NT2/D1 (cell line): Measurements from ENCODE around the gene KCNJ9.

ENCODE experiments used
- DNase-seq: peaks from one replicate; pipeline ENCODE4 v3.0.0-alpha.2; 2011; ENCODE audit warnings: low read depth, low spot score
- H3K27me3 ChIP-seq: 2 replicates; pipeline ENCODE4 v1.6.0; 2011; ENCODE audit warnings: mild to moderate bottlenecking; ENCODE audit not compliant: insufficient read length, insufficient read depth
- H3K36me3 ChIP-seq: 2 replicates; pipeline ENCODE4 v1.6.1; 2011; ENCODE audit warnings: mild to moderate bottlenecking, low read length, mixed read lengths; ENCODE audit not compliant: insufficient read depth, insufficient read length
- H3K4me1 ChIP-seq: 2 replicates; pipeline ENCODE4 v1.5.1; 2011; ENCODE audit not compliant: insufficient read depth, insufficient read length
- H3K4me3 ChIP-seq: 2 replicates; pipeline ENCODE4 v1.5.1; 2011; ENCODE audit warnings: low read depth; ENCODE audit not compliant: insufficient read length
- H3K9ac ChIP-seq: 2 replicates; pipeline ENCODE4 v1.6.0; 2011; ENCODE audit warnings: low read depth; ENCODE audit not compliant: insufficient read length
- H3K9me3 ChIP-seq: 2 replicates; pipeline ENCODE4 v1.5.1; 2011; ENCODE audit warnings: mild to moderate bottlenecking, low read length; ENCODE audit not compliant: insufficient read depth
- SUZ12 ChIP-seq: IDR thresholded peaks from 2 replicates; pipeline ENCODE4 v1.6.1; 2011; ENCODE audit not compliant: insufficient read length, insufficient read depth; ENCODE audit errors: extremely low read depth
- YY1 ChIP-seq: IDR thresholded peaks from 2 replicates; pipeline ENCODE4 v1.6.1; 2011; ENCODE audit not compliant: insufficient read length, insufficient read depth
- ZNF274 ChIP-seq: IDR thresholded peaks from 2 replicates; pipeline ENCODE4 v1.6.1; 2011; ENCODE audit warnings: mild to moderate bottlenecking, low read depth, low read length

KCNJ9 gene

DNA sequence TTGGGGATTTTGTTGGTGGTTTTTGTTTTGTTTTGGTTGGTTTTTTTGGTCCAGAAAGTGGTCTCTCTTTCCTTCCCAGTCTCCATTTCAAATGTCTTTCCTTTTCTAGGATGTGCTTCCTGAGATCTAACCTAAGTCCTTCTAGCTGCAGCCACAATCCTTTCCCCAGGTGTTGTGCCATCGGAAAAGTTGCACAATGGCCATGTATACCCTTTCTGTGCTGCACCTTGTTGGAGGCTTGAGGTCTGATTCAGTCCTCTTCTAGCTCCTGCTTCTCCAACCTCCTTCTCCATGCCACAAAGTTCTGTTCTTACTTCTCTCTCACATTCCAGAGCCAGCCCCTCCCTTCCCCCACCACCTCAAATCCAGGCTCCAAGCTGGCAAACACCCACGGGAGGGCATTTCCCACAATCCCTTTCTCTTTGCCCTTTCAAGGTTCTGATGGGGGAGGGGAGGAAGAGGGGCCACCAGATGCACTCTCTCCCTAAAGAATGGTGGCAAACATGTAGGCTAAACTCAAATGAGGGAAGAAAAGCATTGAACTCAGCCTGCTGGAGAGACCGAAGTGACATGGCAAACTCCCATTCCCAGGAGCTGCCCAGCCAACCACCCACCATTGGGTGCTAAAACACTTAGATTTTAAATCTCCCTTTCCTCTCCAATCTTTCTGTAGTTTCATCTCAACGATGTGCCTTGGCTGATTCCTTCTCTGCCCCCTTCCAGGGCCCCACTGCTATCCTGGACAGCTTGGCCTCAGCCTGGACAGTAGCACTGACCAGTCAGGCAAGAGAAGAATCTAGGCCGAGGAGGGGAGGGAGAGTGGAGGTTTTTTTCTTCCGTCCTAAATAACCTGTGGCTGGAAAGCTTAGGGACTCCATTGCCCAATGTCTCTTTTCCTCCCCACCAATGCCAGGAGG, 14.3 kb upstream of the KCNJ9 start:
- TF ChIP-seq ZNF274: no peak
- TF ChIP-seq SUZ12: no peak
- TF ChIP-seq YY1: no peak
- Histone ChIP-seq H3K4me1 (peaks cover 21% of the 10 kb centered on the region), H3K4me3 (no peak overlapping the region), H3K27me3 (peaks cover 36% of the 10 kb centered on the region), H3K9me3 (no peaks in the 10 kb centered on the region), H3K36me3 (no peaks in the 10 kb centered on the region), H3K9ac (no peak overlapping the region)
- no peak for DNase-seq

DNA sequence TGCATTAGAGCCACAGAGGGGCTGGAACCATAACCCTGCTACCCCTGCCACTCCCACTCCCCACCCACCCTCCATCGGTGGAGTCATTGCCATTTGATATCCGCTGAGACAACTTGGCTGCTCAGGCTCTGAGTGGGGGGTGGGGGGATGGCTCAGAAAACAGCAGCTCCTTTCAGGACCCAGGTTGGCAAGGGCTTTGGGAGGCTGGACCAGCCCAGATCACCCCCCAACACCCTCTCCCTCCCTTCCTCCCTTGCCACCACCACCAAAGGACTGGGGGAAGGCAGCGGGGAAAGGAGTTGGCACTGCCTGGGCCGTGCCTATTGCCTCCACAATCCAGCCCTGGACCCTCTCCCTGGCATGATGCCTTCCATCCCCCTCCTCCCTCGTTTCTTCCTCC, 13.1 kb upstream of the KCNJ9 start:
- H3K36me3 ChIP-seq: no peaks in the 10 kb centered on the region
- H3K9me3 ChIP-seq: no peaks in the 10 kb centered on the region
- DNase-seq: no peak
- H3K4me1 ChIP-seq: peaks cover 14% of the 10 kb centered on the region
- TF ChIP-seq SUZ12: no peak
- no peak for TF ChIP-seq ZNF274
- no peak for TF ChIP-seq YY1
- H3K27me3 ChIP-seq: peaks cover 45% of the 10 kb centered on the region
- H3K4me3 ChIP-seq: no peak overlapping the region
- H3K9ac ChIP-seq: no peak overlapping the region

DNA sequence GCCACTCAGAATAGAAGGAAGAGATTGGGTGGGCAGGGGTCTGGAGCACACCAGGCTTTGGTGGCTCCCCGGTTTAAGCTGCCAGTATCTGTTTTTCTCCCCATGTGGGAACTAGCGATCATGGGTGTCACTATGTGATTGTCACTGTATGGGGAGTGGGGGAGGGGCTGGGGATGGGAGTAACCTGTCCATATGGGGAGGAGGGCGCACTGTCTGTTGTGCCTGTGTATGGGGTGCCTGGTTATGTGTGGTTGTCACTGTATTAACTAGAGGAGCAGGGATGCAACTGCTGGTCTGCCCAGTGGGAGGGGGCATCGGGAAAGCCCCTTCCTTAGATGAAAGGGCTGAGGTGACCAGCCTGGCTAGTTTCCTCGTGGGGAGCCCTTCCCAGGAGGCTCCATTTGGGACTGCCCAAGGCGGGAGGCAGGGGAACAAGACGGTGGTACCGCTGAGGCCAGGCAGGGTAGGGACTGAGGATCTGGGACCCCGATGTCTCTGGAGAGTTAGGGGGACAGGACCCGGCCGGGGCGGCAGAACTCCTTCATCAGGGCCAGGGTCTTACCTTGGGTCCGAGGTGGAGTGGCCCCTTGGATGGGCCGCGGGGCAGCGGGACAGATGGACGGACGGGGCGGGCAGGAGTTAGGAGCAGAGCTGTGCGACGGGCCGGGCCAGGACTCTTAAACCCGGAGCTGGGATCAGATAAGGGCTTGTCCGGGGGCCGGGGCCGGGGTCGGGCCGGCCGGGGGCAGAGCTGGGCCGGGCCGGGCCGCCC, 11.7 kb upstream of the KCNJ9 start, which contains the start of gene KCNJ10:
KCNJ10 (minus strand) TSS at position 701 of the 772 bp plus-strand sequence. CDS start 27,628 bp downstream, outside the sequence.
- Histone ChIP-seq H3K36me3 (no peaks in the 10 kb centered on the region), H3K4me3 (peak within 1 kb of the TSS; percentile 35), H3K27me3 (peaks cover 49% of the 10 kb centered on the region), H3K9ac (peak within 1 kb of the TSS; percentile 65), H3K4me1 (peaks cover 14% of the 10 kb centered on the region), H3K9me3 (no peaks in the 10 kb centered on the region)
- no peak for TF ChIP-seq YY1
- no peak for DNase-seq

DNA sequence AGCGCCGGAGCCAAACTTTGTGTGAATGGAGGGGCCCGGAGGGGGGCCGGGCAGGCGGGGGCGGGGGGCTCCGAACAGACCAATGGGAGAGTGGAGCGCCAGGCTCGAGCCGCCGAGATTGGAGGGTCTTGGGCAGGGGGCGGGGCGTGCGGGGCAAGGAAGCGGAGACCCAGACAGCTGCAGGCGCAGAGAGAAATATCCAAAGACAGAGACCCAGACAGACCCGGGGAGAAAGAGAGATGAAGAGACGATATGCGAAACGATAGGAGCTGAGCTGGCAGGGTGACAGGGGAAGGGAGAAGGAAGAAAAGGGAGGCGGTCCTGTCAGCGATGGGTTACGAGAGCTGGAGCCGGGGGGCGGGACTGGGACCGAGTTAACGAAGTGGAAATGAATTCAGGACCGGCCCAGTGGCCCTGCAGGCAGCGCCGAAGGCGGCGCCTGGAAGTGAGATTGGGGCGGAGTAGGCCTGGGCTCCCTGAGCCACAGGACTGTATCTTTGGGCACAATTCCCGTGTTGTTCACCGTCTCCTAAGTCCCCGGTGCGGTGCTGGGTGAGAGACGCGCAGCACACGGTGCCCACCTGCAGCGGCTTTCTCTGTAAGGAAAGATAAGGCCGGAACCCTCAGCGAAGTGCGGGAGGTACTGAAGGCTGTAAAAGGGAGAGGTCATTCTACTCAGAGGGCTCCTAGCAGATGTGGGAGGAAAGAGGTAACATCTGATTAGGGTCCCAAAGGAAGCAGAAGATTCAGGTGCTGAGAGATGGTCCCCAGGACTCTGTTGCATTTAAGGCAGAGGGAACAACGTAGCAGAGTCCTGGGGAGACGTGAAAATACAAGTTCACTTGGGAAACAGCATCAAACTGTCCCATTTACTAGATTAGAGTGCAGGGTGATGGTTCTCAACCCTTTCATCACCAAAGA, 10.8 kb upstream of the KCNJ9 start:
- peak; percentile 74 for DNase-seq
- Histone ChIP-seq H3K4me3 (peak overlapping the region; percentile 35), H3K4me1 (peaks cover 11% of the 10 kb centered on the region), H3K9ac (peak overlapping the region; percentile 65), H3K36me3 (no peaks in the 10 kb centered on the region), H3K9me3 (no peaks in the 10 kb centered on the region), H3K27me3 (peaks cover 54% of the 10 kb centered on the region)
- TF ChIP-seq ZNF274: no peak
- no peak for TF ChIP-seq YY1
- TF ChIP-seq SUZ12: peak; percentile 62

DNA sequence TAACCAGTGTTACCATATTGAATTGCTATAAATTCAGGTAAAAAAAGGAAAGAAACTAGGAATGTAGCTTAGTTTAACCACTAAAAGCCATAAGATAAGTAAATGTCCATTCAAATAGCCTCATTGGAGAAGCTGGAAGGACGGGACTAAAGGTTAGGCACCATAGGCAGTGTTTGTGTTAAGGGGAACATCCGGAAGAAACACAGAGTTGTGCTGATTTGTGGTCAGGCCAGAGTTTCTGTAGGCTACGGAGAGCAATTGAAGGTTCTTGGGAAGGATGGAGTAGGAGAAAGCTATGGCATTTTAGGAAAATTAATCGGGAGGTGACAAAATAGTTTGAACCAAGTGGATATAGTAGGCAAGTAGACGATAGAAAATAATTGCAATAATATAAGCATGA, 10.0 kb upstream of the KCNJ9 start:
- Histone ChIP-seq H3K4me1 (peaks cover 11% of the 10 kb centered on the region), H3K36me3 (no peaks in the 10 kb centered on the region), H3K9me3 (no peaks in the 10 kb centered on the region), H3K9ac (no peak overlapping the region), H3K4me3 (no peak overlapping the region), H3K27me3 (peaks cover 54% of the 10 kb centered on the region)
- DNase-seq: no peak
- TF ChIP-seq ZNF274: no peak
- no peak for TF ChIP-seq YY1
- no peak for TF ChIP-seq SUZ12

DNA sequence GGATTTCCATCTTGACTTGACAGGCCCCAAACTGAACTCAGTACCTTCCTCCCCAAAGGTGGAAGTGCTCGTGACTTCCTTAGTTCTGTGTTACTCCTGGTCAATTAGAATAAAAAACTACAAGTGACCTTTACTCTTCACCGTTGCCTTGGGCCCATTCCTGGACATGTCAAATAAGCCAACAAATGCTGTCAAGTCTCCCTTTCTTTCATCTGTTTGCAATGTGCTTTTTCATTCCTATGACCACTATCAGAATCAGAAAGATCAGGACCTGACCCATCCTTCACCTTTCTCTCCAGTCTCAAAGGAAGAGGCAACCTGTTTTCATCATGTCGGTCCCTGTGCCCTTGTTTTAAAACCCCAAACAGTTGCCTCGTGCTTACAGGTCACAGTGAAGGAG, 6.5 kb upstream of the KCNJ9 start:
- peaks cover 36% of the 10 kb centered on the region for H3K27me3 ChIP-seq
- H3K4me1 ChIP-seq: peaks cover 3% of the 10 kb centered on the region
- no peak overlapping the region for H3K9ac ChIP-seq
- no peak for TF ChIP-seq YY1
- no peak for TF ChIP-seq ZNF274
- TF ChIP-seq SUZ12: no peak
- no peak overlapping the region for H3K4me3 ChIP-seq
- DNase-seq: no peak
- no peaks in the 10 kb centered on the region for H3K36me3 ChIP-seq
- H3K9me3 ChIP-seq: no peaks in the 10 kb centered on the region
